GM23338 (cell line): Measurements from ENCODE around the gene S100A7. TPM values are rescaled to one million over a fixed set of nuclear protein-coding genes. Genes with fewer than 3 reads are reported as not detected.

Source experiments
- ATAC-seq: fragments of 200-7000 bp; cut with Tn5 transposase; 3 replicates; pipeline ENCODE4 v1.9.1; 2020
- DNase-seq: peaks from one replicate; pipeline ENCODE4 v3.0.0-alpha.2; 2015; ENCODE audit warnings: low spot score
- H2AFZ ChIP-seq: fragments of 200-600 bp; sonication (generic); 2 replicates; pipeline ENCODE4 v1.8.0; 2016; ENCODE audit warnings: antibody characterized with exemption, mild to moderate bottlenecking, moderate library complexity
- H3F3A ChIP-seq: fragments of 200-600 bp; sonication (generic); replicated peaks from 2 replicates; pipeline ENCODE4 v1.8.0; 2017; ENCODE audit warnings: antibody characterized with exemption, mixed run types, low read depth
- H3K27ac ChIP-seq: fragments of 200-600 bp; sonication (generic); 2 replicates; pipeline ENCODE4 v1.6.1; 2016; ENCODE audit warnings: low read depth
- H3K27me3 ChIP-seq: fragments of 200-600 bp; sonication (generic); 2 replicates; pipeline ENCODE4 v1.8.0; 2016; ENCODE audit warnings: mild to moderate bottlenecking, mixed run types, moderate library complexity; ENCODE audit not compliant: insufficient read depth
- H3K36me3 ChIP-seq: fragments of 200-600 bp; sonication (generic); 2 replicates; pipeline ENCODE4 v1.8.0; 2016; ENCODE audit warnings: mild to moderate bottlenecking; ENCODE audit not compliant: insufficient read depth
- H3K4me1 ChIP-seq: fragments of 200-600 bp; sonication (generic); 2 replicates; pipeline ENCODE4 v1.8.0; 2016; ENCODE audit warnings: mild to moderate bottlenecking, moderate library complexity; ENCODE audit not compliant: insufficient read depth
- H3K4me2 ChIP-seq: fragments of 200-600 bp; sonication (generic); 2 replicates; pipeline ENCODE4 v1.7.1; 2017; ENCODE audit warnings: mixed run types
- H3K4me3 ChIP-seq: fragments of 200-600 bp; sonication (generic); 2 replicates; pipeline ENCODE4 v1.6.1; 2016; ENCODE audit warnings: mixed run types
- H3K79me2 ChIP-seq: fragments of 200-600 bp; sonication (generic); replicated peaks from 2 replicates; pipeline ENCODE4 v1.8.0; 2017; ENCODE audit warnings: mild to moderate bottlenecking; ENCODE audit not compliant: insufficient read depth
- H3K9me2 ChIP-seq: fragments of 200-600 bp; sonication (generic); 2 replicates; pipeline ENCODE4 v1.8.0; 2017; ENCODE audit not compliant: insufficient read depth
- H4K20me1 ChIP-seq: fragments of 200-600 bp; sonication (generic); replicated peaks from 2 replicates; pipeline ENCODE4 v1.8.0; 2017; ENCODE audit warnings: mild to moderate bottlenecking; ENCODE audit not compliant: insufficient read depth
- H3K27ac Mint-ChIP-seq: 2 replicates; pipeline ENCODE4 v1.8.0; 2020; ENCODE audit warnings: inconsistent platforms, mild to moderate bottlenecking, moderate library complexity, mixed read lengths
- H3K27me3 Mint-ChIP-seq: 3 replicates; pipeline ENCODE4 v1.8.0; 2022; ENCODE audit warnings: low read depth, mild to moderate bottlenecking, moderate library complexity, mixed read lengths, inconsistent platforms; ENCODE audit not compliant: insufficient read depth, poor library complexity
- H3K36me3 Mint-ChIP-seq: 3 replicates; pipeline ENCODE4 v1.8.0; 2021; ENCODE audit warnings: low read depth, mild to moderate bottlenecking, inconsistent platforms, moderate library complexity, mixed read lengths
- H3K4me1 Mint-ChIP-seq: 3 replicates; pipeline ENCODE4 v1.8.0; 2020; ENCODE audit warnings: mild to moderate bottlenecking, inconsistent platforms, mixed read lengths
- H3K4me3 Mint-ChIP-seq: 3 replicates; pipeline ENCODE4 v1.8.0; 2021; ENCODE audit warnings: moderate library complexity, mild to moderate bottlenecking, inconsistent platforms, mixed read lengths
- H3K9me3 Mint-ChIP-seq: 3 replicates; pipeline ENCODE4 v1.8.0; 2020; ENCODE audit warnings: moderate library complexity, mild to moderate bottlenecking, inconsistent platforms, mixed read lengths
- CREB1 ChIP-seq: fragments of 250-450 bp; sonication (Bioruptor Pico); IDR thresholded peaks from 2 replicates; pipeline ENCODE4 v1.5.0; 2020; ENCODE audit warnings: low read depth, mild to moderate bottlenecking, moderate library complexity
- EZH2phosphoT487 ChIP-seq: fragments of 200-600 bp; sonication (generic); IDR thresholded peaks from one replicate; pipeline ENCODE4 v1.8.1; 2018; ENCODE audit warnings: antibody characterized with exemption; ENCODE audit not compliant: unreplicated experiment
- NANOG ChIP-seq: IDR thresholded peaks from 2 replicates; pipeline ENCODE4 v1.6.1; 2016; ENCODE audit warnings: antibody characterized with exemption, borderline replicate concordance
- POLR2AphosphoS5 ChIP-seq: IDR thresholded peaks from 2 replicates; pipeline ENCODE4 v1.6.1; 2016; ENCODE audit warnings: antibody characterized with exemption, low read depth
- ZNF114 ChIP-seq: fragments of 250-450 bp; sonication (Bioruptor Pico); IDR thresholded peaks from 2 replicates; pipeline ENCODE4 v1.5.0; 2020; ENCODE audit warnings: mild to moderate bottlenecking, moderate library complexity
- ZNF331 ChIP-seq: fragments of 250-450 bp; sonication (Bioruptor Pico); IDR thresholded peaks from 2 replicates; pipeline ENCODE4 v1.5.0; 2020; ENCODE audit warnings: low read depth, mild to moderate bottlenecking, moderate library complexity
- polyA plus RNA-seq: library from polyadenylated mRNA; unstranded; fragments of >200 nt; fragmentation: Nextera tagmentation; extraction: Ambion mirVana; gene quantifications from 2 replicates; pipeline ENCODE4 v1.2.1, GENCODE V29; 2016
- total RNA-seq: library from RNA; depleted of rRNA; stranded (reverse); fragments of >200 nt; shearing (Covaris generic); gene quantifications from 2 replicates; pipeline ENCODE4 v1.2.3, GENCODE V29; 2014
- TF ChIP-seq, protein P1 (sequence below): fragments of 250-450 bp; sonication (Bioruptor Pico); IDR thresholded peaks from 2 replicates; pipeline ENCODE4 v1.5.0; 2020; ENCODE audit warnings: mild to moderate bottlenecking, moderate library complexity
- TF ChIP-seq, protein P2 (sequence below), 2 experiments: fragments of 200-600 bp in 1 of 2; sonication (generic) in 1 of 2; conservative IDR thresholded peaks; 2 replicates each; pipeline versions ENCODE4 v1.5.1 to v1.6.1; 2016 to 2017; ENCODE audit warnings: antibody characterized with exemption in 2 of 2, low read depth in 2 of 2, mild to moderate bottlenecking in 2 of 2, moderate library complexity in 1 of 2
- TF ChIP-seq, protein P3 (sequence below): IDR thresholded peaks from 2 replicates; pipeline ENCODE4 v1.6.1; 2016; ENCODE audit warnings: antibody characterized with exemption

S100A7 gene
- total and polyA plus RNA-seq, 2 experiments from 2014 or later, result not detected

DNA sequence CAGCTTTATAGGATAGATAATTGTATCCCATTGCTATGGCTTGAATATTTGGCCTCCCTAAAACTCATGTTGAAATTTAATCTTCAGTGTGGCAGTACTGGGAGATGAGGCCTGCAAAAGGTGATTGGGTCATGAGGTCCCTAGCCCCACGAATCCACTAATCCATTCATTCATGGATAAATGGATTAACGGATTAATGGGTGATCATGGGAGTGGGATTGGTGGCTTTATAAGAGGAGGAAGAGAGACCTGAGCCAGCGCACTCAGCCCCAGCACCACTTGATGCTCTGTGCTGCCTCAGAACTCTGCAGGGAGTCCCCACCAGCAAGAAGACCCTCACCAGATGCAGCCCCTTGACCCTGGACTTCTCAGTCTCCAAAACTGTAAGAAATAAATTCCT, 43.3 kb upstream of the S100A7 start (continued):
- TF ChIP-seq, protein P1, sequence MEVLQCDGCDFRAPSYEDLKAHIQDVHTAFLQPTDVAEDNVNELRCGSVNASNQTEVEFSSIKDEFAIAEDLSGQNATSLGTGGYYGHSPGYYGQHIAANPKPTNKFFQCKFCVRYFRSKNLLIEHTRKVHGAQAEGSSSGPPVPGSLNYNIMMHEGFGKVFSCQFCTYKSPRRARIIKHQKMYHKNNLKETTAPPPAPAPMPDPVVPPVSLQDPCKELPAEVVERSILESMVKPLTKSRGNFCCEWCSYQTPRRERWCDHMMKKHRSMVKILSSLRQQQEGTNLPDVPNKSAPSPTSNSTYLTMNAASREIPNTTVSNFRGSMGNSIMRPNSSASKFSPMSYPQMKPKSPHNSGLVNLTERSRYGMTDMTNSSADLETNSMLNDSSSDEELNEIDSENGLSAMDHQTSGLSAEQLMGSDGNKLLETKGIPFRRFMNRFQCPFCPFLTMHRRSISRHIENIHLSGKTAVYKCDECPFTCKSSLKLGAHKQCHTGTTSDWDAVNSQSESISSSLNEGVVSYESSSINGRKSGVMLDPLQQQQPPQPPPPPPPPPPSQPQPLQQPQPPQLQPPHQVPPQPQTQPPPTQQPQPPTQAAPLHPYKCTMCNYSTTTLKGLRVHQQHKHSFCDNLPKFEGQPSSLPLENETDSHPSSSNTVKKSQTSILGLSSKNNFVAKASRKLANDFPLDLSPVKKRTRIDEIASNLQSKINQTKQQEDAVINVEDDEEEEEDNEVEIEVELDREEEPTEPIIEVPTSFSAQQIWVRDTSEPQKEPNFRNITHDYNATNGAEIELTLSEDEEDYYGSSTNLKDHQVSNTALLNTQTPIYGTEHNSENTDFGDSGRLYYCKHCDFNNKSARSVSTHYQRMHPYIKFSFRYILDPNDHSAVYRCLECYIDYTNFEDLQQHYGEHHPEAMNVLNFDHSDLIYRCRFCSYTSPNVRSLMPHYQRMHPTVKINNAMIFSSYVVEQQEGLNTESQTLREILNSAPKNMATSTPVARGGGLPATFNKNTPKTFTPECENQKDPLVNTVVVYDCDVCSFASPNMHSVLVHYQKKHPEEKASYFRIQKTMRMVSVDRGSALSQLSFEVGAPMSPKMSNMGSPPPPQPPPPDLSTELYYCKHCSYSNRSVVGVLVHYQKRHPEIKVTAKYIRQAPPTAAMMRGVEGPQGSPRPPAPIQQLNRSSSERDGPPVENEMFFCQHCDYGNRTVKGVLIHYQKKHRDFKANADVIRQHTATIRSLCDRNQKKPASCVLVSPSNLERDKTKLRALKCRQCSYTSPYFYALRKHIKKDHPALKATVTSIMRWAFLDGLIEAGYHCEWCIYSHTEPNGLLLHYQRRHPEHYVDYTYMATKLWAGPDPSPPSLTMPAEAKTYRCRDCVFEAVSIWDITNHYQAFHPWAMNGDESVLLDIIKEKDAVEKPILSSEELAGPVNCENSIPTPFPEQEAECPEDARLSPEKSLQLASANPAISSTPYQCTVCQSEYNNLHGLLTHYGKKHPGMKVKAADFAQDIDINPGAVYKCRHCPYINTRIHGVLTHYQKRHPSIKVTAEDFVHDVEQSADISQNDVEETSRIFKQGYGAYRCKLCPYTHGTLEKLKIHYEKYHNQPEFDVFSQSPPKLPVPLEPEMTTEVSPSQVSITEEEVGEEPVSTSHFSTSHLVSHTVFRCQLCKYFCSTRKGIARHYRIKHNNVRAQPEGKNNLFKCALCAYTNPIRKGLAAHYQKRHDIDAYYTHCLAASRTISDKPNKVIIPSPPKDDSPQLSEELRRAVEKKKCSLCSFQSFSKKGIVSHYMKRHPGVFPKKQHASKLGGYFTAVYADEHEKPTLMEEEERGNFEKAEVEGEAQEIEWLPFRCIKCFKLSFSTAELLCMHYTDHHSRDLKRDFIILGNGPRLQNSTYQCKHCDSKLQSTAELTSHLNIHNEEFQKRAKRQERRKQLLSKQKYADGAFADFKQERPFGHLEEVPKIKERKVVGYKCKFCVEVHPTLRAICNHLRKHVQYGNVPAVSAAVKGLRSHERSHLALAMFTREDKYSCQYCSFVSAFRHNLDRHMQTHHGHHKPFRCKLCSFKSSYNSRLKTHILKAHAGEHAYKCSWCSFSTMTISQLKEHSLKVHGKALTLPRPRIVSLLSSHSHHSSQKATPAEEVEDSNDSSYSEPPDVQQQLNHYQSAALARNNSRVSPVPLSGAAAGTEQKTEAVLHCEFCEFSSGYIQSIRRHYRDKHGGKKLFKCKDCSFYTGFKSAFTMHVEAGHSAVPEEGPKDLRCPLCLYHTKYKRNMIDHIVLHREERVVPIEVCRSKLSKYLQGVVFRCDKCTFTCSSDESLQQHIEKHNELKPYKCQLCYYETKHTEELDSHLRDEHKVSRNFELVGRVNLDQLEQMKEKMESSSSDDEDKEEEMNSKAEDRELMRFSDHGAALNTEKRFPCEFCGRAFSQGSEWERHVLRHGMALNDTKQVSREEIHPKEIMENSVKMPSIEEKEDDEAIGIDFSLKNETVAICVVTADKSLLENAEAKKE, result no peak

DNA sequence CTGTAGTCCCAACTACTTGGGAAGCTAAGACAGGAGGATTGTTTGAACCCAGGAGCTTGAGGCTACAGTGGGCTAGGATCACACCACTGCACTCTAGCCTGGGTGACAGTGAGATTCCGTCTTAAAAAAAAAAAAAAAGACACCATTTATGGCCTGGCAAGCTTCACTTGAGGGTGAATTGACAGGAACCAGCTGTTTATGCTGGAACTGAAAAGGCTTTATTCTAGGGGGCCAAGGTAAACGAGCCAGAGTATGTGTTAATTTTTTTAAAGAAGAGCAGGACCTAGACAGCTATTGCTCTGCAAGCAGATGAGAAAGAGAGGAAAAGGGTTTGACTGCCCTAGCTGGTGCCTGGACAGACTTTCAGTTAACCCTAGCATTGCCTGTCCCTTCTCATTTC, 38.3 kb upstream of the S100A7 start:
- Histone ChIP-seq H4K20me1 (no peaks in the 10 kb centered on the region), H3K79me2 (no peaks in the 10 kb centered on the region), H3K4me1 (peaks cover 5% of the 10 kb centered on the region), H3K9me2 (no peaks in the 10 kb centered on the region), H3K4me2 (no peak overlapping the region), H3K27ac (no peak overlapping the region), H3F3A (no peaks in the 10 kb centered on the region), H3K27me3 (no peaks in the 10 kb centered on the region), H2AFZ (no peak overlapping the region), H3K4me3 (no peak overlapping the region), H3K36me3 (no peaks in the 10 kb centered on the region)
- DNase-seq (no peak), ATAC-seq (no peak)
- H3K27me3 Mint-ChIP-seq, result peaks cover 2% of the 10 kb centered on the region
- H3K4me1 Mint-ChIP-seq, result peaks cover 22% of the 10 kb centered on the region
- H3K4me3 Mint-ChIP-seq, result no peak overlapping the region
- no peak overlapping the region for H3K27ac Mint-ChIP-seq
- TF ChIP-seq POLR2AphosphoS5, result no peak
- H3K9me3 Mint-ChIP-seq, result no peaks in the 10 kb centered on the region
- no peaks in the 10 kb centered on the region for H3K36me3 Mint-ChIP-seq

DNA sequence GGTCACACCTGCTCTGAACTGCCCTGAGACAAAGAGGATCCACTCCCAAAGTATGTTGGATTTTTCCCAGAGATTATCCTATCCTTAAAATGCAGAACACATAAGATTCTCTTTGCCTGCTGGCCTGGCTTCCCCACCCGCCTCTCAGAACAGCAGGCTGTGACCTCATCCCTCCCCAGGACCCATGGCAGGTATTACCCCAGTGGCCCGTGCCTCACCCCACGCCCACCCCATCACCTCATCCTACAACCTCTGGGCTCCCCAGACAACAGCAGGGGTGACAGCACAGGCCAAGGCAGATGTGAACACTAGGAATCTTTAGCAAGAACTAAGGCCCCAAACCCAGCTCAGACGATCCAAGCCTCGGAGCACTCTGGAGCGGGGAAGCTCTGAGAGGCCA, 35.1 kb upstream of the S100A7 start:
- H3F3A ChIP-seq, result no peaks in the 10 kb centered on the region
- Mint-ChIP-seq H3K4me1 (peaks cover 31% of the 10 kb centered on the region), H3K27me3 (peaks cover 2% of the 10 kb centered on the region), H3K9me3 (no peaks in the 10 kb centered on the region), H3K36me3 (no peaks in the 10 kb centered on the region), H3K27ac (0 out of 2 replicates have a peak overlapping the region, but pooled peaks have one; percentile 30), H3K4me3 (no peak overlapping the region)
- H3K36me3 ChIP-seq, result no peaks in the 10 kb centered on the region
- no peak overlapping the region for H3K4me3 ChIP-seq
- no peak overlapping the region for H3K27ac ChIP-seq
- H3K4me1 ChIP-seq, result peaks cover 5% of the 10 kb centered on the region
- H4K20me1 ChIP-seq, result no peaks in the 10 kb centered on the region
- H3K27me3 ChIP-seq, result no peaks in the 10 kb centered on the region
- no peaks in the 10 kb centered on the region for H3K9me2 ChIP-seq
- ATAC-seq (no peak), DNase-seq (no peak)
- H3K4me2 ChIP-seq, result no peak overlapping the region
- no peaks in the 10 kb centered on the region for H3K79me2 ChIP-seq
- H2AFZ ChIP-seq, result peak overlapping the region; percentile 89
- no peak for TF ChIP-seq NANOG
- no peak for TF ChIP-seq CREB1 (CRISPR knock-in tag)
- no peak for TF ChIP-seq POLR2AphosphoS5
- no peak for TF ChIP-seq ZNF331 (CRISPR knock-in tag)
- TF ChIP-seq, protein P2, sequence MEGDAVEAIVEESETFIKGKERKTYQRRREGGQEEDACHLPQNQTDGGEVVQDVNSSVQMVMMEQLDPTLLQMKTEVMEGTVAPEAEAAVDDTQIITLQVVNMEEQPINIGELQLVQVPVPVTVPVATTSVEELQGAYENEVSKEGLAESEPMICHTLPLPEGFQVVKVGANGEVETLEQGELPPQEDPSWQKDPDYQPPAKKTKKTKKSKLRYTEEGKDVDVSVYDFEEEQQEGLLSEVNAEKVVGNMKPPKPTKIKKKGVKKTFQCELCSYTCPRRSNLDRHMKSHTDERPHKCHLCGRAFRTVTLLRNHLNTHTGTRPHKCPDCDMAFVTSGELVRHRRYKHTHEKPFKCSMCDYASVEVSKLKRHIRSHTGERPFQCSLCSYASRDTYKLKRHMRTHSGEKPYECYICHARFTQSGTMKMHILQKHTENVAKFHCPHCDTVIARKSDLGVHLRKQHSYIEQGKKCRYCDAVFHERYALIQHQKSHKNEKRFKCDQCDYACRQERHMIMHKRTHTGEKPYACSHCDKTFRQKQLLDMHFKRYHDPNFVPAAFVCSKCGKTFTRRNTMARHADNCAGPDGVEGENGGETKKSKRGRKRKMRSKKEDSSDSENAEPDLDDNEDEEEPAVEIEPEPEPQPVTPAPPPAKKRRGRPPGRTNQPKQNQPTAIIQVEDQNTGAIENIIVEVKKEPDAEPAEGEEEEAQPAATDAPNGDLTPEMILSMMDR (conservative IDR thresholded peaks at IDR 0.05; ENCODE audit: low read depth in 2 of 2), result no peak
- TF ChIP-seq ZNF114 (CRISPR knock-in tag), result no peak
- no peak for TF ChIP-seq EZH2phosphoT487
- TF ChIP-seq, protein P3, sequence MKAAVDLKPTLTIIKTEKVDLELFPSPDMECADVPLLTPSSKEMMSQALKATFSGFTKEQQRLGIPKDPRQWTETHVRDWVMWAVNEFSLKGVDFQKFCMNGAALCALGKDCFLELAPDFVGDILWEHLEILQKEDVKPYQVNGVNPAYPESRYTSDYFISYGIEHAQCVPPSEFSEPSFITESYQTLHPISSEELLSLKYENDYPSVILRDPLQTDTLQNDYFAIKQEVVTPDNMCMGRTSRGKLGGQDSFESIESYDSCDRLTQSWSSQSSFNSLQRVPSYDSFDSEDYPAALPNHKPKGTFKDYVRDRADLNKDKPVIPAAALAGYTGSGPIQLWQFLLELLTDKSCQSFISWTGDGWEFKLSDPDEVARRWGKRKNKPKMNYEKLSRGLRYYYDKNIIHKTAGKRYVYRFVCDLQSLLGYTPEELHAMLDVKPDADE, result no peak
